HG02938 (cell line): ENCODE data around the gene HEXIM2.
A peak's percentile ranks its signal among the peaks of the same experiment; 100 is the strongest.

Experiments
- ATAC-seq: cut with Tn5 transposase; IDR thresholded peaks from one replicate; pipeline ENCODE4 v1.9.1; 2021; ENCODE audit warnings: mild to moderate bottlenecking, moderate library complexity; ENCODE audit not compliant: unreplicated experiment

Gene HEXIM2

DNA sequence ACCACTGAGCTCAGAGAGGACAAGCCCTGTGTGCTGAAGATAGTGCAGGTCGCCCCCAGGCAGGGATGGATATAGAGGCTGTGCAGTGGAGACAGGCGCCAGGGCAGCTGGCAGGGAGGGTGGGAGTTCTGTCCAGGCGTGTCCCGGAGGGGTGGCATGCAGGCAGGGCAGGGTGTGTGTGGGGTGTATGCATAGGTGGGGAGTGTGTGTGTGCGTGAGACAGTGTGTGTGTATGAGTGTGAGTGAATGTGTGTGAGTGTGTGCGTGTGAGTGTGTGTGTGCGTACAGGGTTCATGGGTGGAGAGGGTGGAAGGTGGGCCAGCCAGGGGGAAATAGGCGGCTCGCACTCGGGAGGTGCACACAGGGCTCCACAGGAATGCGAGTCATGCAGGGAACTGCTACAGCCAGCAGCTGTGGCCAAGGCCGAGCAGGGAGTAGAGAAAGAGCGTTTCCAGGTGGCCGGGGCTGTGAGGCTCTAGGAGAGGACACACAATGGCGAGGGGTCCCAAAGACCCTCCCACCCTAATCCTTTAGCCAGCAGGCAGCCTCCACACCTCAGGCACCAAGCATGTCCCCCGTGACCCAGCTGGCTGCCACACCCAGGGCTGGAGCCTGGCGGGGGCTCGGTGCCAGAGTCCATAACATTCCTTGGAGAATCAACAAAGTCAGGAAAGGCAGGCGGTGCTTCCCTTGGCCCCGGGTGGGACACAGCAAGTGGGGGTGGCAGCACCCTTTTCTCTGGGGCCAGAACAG, 34.0 kb upstream of the HEXIM2 start:
- no peak for ATAC-seq

DNA sequence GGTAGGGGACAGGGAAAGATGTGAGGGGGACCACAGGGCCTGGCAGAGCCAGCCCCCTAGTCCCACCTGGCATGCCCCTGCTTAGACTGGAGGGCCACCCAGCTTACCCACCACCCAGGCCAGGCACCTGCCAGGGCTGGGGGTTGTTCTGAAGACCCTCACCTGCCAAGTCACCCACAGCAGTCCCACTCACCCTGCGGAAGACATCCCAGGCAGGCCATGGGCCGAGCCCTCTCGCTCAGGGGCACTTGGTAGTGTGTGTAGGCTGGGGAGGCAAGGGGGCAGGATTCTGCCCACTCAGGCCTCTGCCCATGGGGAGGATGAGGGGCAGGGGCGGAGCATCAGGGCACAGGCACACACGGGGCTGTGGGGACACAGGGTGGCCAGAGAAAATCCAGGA, 33.3 kb upstream of the HEXIM2 start:
- no peak for ATAC-seq

DNA sequence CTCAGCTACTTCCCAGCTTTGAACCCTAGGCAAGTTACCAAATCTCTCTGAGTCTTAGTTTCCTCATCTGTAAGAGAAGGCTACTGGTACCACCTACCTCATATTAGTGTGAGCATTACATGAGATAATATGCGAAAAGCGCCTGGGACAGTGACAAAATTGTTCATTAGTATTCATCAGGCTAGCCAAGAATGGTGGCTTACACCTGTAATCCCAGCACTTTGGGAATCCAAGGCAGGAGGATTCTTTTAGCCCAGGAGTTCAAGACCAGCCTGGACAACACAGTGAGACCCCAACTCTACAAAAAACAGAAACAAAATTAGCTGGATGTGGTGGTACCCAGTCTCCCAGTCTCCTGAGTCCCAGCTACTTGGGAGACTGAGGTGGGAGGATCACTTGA, 32.7 kb upstream of the HEXIM2 start:
- no peak for ATAC-seq

- no peak for ATAC-seq
These were observed 32.2 kb upstream of the HEXIM2 start for GRCh38 chr17:45129426-45129939.

- ATAC-seq: no peak
These were observed 31.6 kb upstream of the HEXIM2 start for GRCh38 chr17:45129940-45130680.

DNA sequence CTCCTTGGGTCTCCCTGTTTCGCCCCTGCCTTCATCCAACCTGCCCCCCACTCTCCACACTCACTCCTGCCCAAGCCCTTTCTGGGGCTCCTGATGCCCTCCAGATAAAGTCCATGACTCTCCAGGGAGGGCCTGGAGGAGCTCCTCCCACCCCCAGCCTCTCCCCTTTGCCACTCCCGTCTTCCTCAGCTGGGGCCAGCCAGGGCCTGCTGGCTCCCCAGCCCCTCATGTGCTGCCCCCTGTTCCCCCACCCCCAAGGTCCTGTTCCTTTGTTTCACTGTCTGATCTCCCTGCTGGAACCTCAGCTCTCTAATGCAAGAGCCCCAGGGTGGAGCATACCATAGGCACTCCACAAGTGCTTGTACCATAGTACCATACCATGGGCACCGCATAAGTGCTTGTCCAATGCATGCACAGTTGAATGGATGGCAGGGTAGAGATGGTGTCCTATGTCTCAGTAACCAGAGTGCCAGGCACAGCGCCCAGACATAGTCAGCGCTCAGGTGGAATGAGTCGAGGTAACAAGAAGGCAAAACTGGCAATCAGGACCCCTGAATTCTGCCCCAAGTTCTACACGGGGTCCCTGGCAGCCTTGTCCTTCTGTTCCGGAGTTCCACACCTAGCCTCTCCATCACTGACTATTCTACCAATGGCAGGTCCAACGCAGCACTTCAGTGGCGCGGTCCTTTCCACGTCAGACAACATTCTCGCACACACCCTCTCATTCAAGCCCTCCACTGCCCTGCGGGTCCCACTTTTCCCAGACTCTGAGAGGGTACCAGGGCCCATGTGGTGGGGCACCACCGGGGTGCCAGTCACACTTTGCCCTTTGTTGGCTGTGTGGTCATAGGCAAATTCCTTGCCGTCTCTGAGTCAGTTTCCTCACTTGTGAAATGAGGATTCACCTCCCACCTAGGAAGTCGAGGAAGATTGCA, 30.7 kb upstream of the HEXIM2 start:
- no peak for ATAC-seq

GRCh38 chr17:45131616-45132319, 29.9 kb upstream of the HEXIM2 start:
- ATAC-seq: no peak

GRCh38 chr17:45132320-45132571, 29.4 kb upstream of the HEXIM2 start, which contains the start of gene PLCD3:
PLCD3 (minus strand) TSS chr17:45132515; CDS start chr17:45132410, 105 bp downstream.
- no peak for ATAC-seq

GRCh38 chr17:45132572-45133463, 28.9 kb upstream of the HEXIM2 start:
- no peak for ATAC-seq

- ATAC-seq: peak; percentile 88
These were observed 26.3 kb upstream of the HEXIM2 start, which contains the start of gene ACBD4 for GRCh38 chr17:45135192-45135977. ACBD4 (plus strand) TSS chr17:45135687; CDS start chr17:45136145, 458 bp downstream.

DNA sequence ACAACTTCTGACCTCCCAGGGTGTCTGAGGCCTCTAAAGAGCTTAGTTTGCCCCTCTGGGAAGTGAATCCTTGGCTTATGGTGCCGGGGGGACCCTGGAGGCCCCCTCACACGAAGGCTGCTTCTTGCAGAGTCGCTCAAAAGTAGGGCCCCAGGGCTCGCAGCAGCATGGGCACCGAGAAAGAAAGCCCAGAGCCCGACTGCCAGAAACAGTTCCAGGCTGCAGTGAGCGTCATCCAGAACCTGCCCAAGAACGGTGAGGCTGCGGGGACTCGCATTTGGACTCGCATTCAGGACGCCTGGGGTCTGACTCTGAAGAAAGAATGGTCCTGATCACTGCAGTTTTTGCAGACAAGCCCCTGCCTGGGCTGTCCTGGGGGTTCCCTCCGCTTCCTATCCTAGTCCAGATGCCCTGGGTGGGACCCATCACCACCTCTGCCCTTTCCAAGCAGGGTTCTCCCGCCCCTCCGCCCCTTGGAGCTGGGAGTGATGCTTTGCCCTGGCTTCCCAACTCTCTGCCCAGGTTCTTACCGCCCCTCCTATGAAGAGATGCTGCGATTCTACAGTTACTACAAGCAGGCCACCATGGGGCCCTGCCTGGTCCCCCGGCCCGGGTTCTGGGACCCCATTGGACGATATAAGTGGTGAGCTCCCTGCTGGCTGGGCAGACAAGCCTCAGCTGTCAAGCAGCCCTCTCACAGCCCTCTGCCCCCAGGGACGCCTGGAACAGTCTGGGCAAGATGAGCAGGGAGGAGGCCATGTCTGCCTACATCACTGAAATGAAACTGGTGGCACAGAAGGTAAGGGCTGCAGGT, 25.5 kb upstream of the HEXIM2 start:
- no peak for ATAC-seq

DNA sequence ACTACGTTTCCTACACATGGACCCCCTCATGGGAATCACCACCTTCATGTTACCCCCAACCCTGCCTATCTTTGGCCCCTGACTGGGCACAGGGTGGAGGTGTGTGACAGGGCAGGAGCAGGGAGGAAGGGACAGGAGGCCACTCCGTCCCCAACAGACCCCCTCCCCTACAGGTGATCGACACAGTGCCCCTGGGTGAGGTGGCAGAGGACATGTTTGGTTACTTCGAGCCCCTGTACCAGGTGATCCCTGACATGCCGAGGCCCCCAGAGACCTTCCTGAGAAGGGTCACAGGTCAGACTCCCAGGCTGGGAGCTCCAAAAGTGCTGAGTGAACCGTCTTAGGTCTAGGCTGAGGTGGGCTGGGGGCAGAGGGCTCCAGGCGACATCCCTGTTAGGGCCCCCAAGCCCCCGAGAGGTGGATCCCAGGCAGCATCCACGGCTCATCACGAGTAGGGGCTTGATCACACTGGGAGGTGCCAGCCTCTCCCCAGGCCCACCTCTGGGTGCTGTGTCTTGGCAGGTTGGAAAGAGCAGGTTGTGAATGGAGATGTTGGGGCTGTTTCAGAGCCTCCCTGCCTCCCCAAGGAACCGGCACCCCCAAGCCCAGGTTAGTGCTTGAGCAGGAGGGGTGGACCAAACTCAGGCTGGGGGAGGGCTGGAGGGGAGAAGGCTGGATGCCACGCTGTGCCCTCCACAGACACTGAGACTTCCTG, 24.7 kb upstream of the HEXIM2 start:
- ATAC-seq: no peak

GRCh38 chr17:45137561-45138305, 23.9 kb upstream of the HEXIM2 start:
- no peak for ATAC-seq

- no peak for ATAC-seq
These were observed 22.7 kb upstream of the HEXIM2 start for GRCh38 chr17:45138911-45139532.

GRCh38 chr17:45139533-45139920, 22.1 kb upstream of the HEXIM2 start:
- ATAC-seq: no peak

- no peak for ATAC-seq
These were observed 18.5 kb upstream of the HEXIM2 start for GRCh38 chr17:45143094-45143670.
